ENCODE measurements around the gene DAPK2.

Gene DAPK2

DNA sequence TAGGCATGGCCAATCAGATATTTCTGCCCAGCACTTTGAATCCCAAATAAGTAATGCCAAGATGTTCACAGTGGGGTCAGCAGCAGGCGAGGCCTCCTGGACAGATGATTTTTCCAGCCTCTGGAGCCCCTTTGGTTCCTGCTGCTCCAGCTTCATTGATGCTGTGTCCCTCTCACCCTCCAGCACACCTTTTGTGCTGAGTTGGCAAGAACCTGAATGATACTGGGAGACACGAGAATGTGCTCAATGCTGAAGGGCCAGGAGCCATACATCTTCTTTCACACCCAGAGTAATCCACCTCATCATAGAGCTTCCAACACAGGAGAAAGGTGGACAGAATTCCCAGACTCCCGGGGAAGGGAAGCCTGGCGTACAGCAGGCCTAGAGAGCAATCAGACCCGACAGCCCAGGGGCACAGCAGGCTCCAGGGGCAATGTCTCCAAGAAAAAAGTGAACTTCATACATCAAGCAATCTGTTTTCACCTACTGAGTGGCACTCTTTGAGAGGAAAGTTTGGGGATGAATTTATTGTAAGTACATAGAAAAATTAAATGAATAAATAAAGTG is 6.7 kb upstream of the DAPK2 start:
- no peak for DNase-seq

DNA sequence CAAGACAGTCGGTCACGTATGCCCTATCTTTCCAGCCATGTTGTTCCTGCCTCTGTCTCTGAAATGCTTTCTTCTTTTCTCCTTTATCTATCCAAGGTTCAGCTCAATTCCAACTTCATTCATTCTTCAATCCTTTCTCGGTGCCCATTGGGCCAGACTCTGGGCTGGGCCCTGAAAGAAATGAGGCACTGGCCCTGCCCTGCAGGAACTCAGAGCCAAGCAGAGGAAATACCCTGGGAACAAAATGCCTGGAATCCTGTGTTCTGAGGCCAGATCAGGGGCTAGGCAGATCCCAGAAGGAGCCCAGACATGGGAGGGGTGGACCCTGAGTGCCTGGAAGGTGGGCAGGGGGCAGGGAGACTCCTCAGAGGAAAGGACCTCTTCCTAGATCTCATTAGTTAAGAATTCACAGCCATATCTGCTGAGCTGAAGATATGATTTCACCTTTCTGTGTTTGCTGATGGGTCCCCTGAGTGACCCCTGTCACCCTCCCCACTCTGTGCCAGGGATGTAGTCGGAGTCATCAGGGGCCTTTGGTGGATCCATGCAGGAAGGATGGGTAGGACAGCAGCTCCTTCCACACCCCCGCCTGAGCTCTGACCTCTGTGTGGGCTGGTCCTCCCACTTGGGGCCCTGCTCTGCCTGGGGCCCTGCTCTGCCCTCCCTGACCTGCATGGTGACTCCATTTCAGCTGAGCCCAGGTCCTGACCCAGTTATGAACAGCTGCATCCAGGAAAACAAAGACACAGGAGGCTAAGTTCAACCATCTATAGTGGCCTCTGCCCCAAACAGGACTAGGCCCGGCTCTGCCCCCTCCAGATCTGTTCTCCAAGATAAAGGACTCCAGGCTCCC is 5.3 kb upstream of the DAPK2 start:
- DNase-seq = no peak

- DNase-seq = no peak
Observed at GRCh38 chr15:64051093-64051402, 4.8 kb upstream of the DAPK2 start.

- peak; percentile 75 for DNase-seq
Observed at GRCh38 chr15:64050281-64051092, 4.2 kb upstream of the DAPK2 start.

- no peak for DNase-seq
Observed at GRCh38 chr15:64048781-64049460, 2.6 kb upstream of the DAPK2 start.

DNA sequence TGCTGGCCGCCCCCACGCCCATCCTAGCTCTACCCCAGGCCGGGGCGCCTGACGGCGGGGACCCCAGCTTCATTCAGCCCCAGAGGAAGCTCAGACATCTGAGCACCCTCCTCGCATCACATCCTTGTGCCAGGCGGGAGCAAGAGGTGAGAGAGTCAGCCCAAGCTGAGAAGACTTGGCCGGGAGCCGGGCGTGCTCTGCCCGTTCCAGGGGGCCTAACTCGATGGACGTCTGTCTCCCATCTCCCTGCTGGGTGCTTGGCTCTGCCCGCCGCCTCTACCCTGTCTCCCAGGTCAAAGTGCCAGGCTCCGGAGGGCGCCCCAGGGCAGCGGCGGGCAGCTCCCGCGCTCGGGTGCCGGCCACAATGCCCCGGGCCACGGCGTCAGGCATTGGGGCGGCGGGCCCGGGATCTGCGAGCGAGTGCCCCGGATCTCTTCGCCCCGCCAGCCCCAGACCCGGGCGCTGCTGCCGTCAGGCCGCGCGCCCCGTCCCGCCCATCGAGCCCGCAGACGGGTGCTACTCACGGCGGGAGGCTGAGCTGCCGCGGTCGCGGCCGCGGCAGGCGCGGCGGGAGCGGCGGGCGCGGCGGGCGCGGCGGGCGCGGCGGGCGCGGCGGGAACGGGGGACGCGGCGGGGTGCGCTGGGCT is 388 bp downstream of the DAPK2 start:
- DNase-seq = no peak

- DNase-seq = no peak
Observed at GRCh38 chr15:64045101-64045435, 1.2 kb downstream of the DAPK2 start.

DNA sequence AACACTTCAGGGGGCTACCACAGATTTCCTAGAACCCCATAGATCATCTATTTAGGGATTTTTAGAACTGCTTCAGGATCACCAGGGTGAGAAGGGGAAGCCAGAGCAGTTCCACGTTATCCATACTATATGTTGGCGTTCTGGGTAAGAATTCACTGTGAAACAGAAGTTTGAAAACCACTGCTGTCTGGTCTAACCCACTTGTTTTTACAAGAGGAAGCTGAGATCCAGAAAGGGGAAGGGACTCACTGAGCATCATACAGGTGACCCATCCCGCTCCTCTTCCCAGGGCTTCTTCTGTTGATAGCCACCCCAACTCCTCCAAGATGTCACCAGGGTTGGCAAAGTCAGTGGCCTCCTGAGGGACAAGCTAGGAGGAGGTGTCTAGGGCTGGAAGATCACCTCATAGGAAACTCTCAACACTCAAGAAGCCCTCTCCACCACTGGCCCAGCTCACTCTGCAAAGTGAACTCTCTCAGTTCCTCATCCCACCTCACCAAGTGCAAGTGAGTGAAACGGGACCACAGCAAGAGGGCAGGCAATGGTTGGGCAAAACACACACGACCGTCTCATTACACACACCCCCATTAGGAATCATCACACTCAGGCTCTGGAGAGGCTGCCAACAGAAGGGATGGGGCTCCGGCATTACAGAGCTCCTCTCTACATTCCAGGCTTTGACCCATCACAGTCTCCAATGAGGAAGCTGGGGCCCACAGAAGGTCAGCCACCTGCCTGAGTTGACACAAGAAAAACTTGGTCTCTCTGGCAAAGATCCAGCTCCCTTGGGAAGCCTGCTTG is 1.8 kb downstream of the DAPK2 start:
- DNase-seq = no peak

GRCh38 chr15:64038878-64039610 is 7.2 kb downstream of the DAPK2 start:
- DNase-seq = no peak

GRCh38 chr15:64037966-64038365 is 8.3 kb downstream of the DAPK2 start:
- DNase-seq = no peak

DNA sequence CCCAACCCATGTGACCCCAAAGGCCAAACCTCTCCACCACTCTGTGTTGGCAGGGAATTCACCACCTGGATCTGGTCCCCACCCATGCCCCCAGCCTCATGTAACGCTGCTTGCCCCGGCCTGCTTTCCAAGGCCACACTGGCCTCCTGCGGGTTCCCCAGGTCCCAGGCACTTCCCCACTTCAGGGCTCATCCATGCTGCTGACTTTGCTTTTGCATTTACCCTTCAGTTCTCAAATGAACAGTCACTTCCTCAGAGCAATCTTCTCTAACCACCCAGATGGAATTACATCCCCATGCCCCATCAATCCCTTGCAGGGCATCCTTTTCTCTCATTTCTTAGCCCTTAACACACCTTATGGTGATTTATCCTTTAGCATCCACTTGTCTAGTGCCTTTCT is 9.2 kb downstream of the DAPK2 start:
- DNase-seq = no peak

- no peak for DNase-seq
Observed at GRCh38 chr15:64035525-64035924, 10.8 kb downstream of the DAPK2 start.

- no peak for DNase-seq
Observed at GRCh38 chr15:64034519-64034918, 11.8 kb downstream of the DAPK2 start.

DNA sequence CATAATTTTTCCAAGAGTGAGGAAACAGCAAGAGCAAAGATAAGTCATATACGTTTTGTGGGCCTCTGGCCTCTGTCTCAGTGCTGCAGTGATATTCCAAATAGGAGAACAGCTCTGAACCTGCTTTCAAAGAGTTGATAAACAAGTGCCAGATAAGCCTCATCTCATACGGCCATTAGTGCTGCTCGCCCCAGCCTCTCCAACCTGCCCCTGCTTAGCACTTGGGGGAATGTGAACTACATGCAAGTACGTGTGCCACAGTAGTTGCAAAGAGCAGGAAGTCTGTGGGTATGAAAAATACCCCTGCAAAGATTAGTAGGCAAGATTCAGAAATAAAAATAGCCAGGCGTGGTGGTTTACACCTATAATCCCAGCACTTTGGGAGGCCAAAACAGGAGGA is 14.0 kb downstream of the DAPK2 start:
- DNase-seq = no peak

GRCh38 chr15:64030123-64030522 is 16.2 kb downstream of the DAPK2 start:
- DNase-seq = no peak

GRCh38 chr15:64029633-64030032 is 16.7 kb downstream of the DAPK2 start:
- DNase-seq = no peak

- no peak for DNase-seq
Observed at GRCh38 chr15:64029110-64029509, 17.2 kb downstream of the DAPK2 start.

GRCh38 chr15:64026591-64026990 is 19.7 kb downstream of the DAPK2 start:
- DNase-seq = no peak

- DNase-seq = no peak
Observed at GRCh38 chr15:64024172-64025050, 21.9 kb downstream of the DAPK2 start.

GRCh38 chr15:64023220-64023619 is 23.1 kb downstream of the DAPK2 start:
- no peak for DNase-seq

Measured in COR-L47 (cell line).